PFSK-1 (cell line): ENCODE data around the gene PREX1.

Experiments used
- FOXP2 ChIP-seq: optimal IDR thresholded peaks from 2 replicates; pipeline ENCODE3; 2011; ENCODE audit warnings: borderline replicate concordance, control low read depth, inconsistent platforms; ENCODE audit not compliant: insufficient read depth; ENCODE audit errors: extremely low read length, extremely low read depth
- POLR2AphosphoS5 ChIP-seq: IDR thresholded peaks from 2 replicates; pipeline ENCODE4 v1.6.1; 2012; ENCODE audit warnings: low read depth, mild to moderate bottlenecking, control low read depth, low read length, moderate library complexity
- REST ChIP-seq, 2 experiments: IDR thresholded peaks; 2 replicates each; pipeline versions ENCODE4 v1.6.1 to v1.8.0; 2011 to 2012; ENCODE audit warnings: low read depth in 2 of 2, low read length in 2 of 2, control low read depth in 1 of 2, inconsistent platforms in 1 of 2, mild to moderate bottlenecking in 1 of 2, moderate library complexity in 1 of 2; ENCODE audit not compliant: insufficient read depth in 1 of 2
- SIN3A ChIP-seq: IDR thresholded peaks from 2 replicates; pipeline ENCODE4 v1.6.1; 2012; ENCODE audit warnings: mild to moderate bottlenecking, low read length, moderate library complexity, borderline replicate concordance; ENCODE audit not compliant: insufficient read depth
- TAF1 ChIP-seq: IDR thresholded peaks from 2 replicates; pipeline ENCODE4 v1.6.1; 2012; ENCODE audit warnings: low read length, control low read depth, borderline replicate concordance; ENCODE audit not compliant: insufficient read depth

Gene PREX1

GRCh38 chr20:48782901-48783308, 44.9 kb downstream of the PREX1 start:
- no peak for TF ChIP-seq TAF1
- TF ChIP-seq FOXP2 = no peak
- TF ChIP-seq SIN3A = no peak
- no peak for TF ChIP-seq POLR2AphosphoS5
- TF ChIP-seq REST (IDR thresholded peaks at IDR 0.05; ENCODE audit: insufficient read depth in 1 of 2, low read depth in 2 of 2, low read length in 2 of 2) = no peak

- TF ChIP-seq POLR2AphosphoS5 = no peak
- no peak for TF ChIP-seq TAF1
- TF ChIP-seq REST (IDR thresholded peaks at IDR 0.05; ENCODE audit: insufficient read depth in 1 of 2, low read depth in 2 of 2, low read length in 2 of 2) = no peak
- no peak for TF ChIP-seq SIN3A
- no peak for TF ChIP-seq FOXP2
Measured at GRCh38 chr20:48782053-48782452, 45.7 kb downstream of the PREX1 start.

GRCh38 chr20:48781634-48782033, 46.2 kb downstream of the PREX1 start:
- TF ChIP-seq POLR2AphosphoS5 = no peak
- TF ChIP-seq FOXP2 = no peak
- TF ChIP-seq TAF1 = no peak
- no peak for TF ChIP-seq SIN3A
- TF ChIP-seq REST (IDR thresholded peaks at IDR 0.05; ENCODE audit: insufficient read depth in 1 of 2, low read depth in 2 of 2, low read length in 2 of 2) = no peak

- TF ChIP-seq FOXP2 (no peak), REST (IDR thresholded peaks at IDR 0.05; ENCODE audit: insufficient read depth in 1 of 2, low read depth in 2 of 2, low read length in 2 of 2) (no peak), SIN3A (no peak), POLR2AphosphoS5 (no peak), TAF1 (no peak)
Measured at GRCh38 chr20:48779435-48779834, 48.4 kb downstream of the PREX1 start.

- no peak for TF ChIP-seq POLR2AphosphoS5
- no peak for TF ChIP-seq REST (IDR thresholded peaks at IDR 0.05; ENCODE audit: insufficient read depth in 1 of 2, low read depth in 2 of 2, low read length in 2 of 2)
- no peak for TF ChIP-seq FOXP2
- TF ChIP-seq TAF1 = no peak
- no peak for TF ChIP-seq SIN3A
Measured at GRCh38 chr20:48777821-48778220, 50.0 kb downstream of the PREX1 start.
